OCI-M2 (cell line): ENCODE data around the gene OR5L2.
"Not testable (repeated sequence)": the region's sequence is repeated elsewhere in the genome, so short reads cannot be mapped to it uniquely, and the experiment has no call there.

Experiments used
- DNase-seq: peaks from one replicate; lab custom pipeline; 2025; ENCODE audit not compliant: unreplicated experiment; lab: John Stamatoyannopoulos, UW

The OR5L2 gene

GRCh38 chr11:55826919-55827318 is at the start of gene OR5L2:
TSS of gene OR5L2 (plus strand) at chr11:55827219. CDS start at chr11:55827219, 0 bp downstream.
- no peak for DNase-seq

GRCh38 chr11:55791606-55792005 is 35.4 kb upstream of the OR5L2 start:
- no peak for DNase-seq

GRCh38 chr11:55793321-55793720 is 33.7 kb upstream of the OR5L2 start:
- no peak for DNase-seq

GRCh38 chr11:55795256-55795655 is 31.8 kb upstream of the OR5L2 start, which contains the start of gene OR5D14:
TSS of gene OR5D14 (plus strand) at chr11:55795556. CDS start at chr11:55795556, 0 bp downstream.
- no peak for DNase-seq

GRCh38 chr11:55806248-55806647 is 20.8 kb upstream of the OR5L2 start:
- no peak for DNase-seq

GRCh38 chr11:55811067-55811466 is 16.0 kb upstream of the OR5L2 start, which contains the start of gene OR5L1:
TSS of gene OR5L1 (plus strand) at chr11:55811367. CDS start at chr11:55811467, 100 bp downstream.
- no peak for DNase-seq

- no peak for DNase-seq
Observed at GRCh38 chr11:55819330-55819729, 7.7 kb upstream of the OR5L2 start, which contains the start of gene OR5D18. TSS of gene OR5D18 (plus strand) at chr11:55819630. CDS start at chr11:55819630, 0 bp downstream.

- DNase-seq: no peak
Observed at GRCh38 chr11:55838452-55838851, 11.4 kb downstream of the OR5L2 start, which contains the start of gene OR5D16. TSS of gene OR5D16 (plus strand) at chr11:55838752. CDS start at chr11:55838752, 0 bp downstream.

- DNase-seq: no peak
Observed at GRCh38 chr11:55847453-55847852, 20.4 kb downstream of the OR5L2 start.

GRCh38 chr11:55849037-55849436 is 22.0 kb downstream of the OR5L2 start:
- no peak for DNase-seq

GRCh38 chr11:55852141-55852540 is 25.1 kb downstream of the OR5L2 start:
- DNase-seq: no peak

GRCh38 chr11:55854704-55855103 is 27.7 kb downstream of the OR5L2 start:
- no peak for DNase-seq

- not testable (repeated sequence) for DNase-seq
Observed at GRCh38 chr11:55867354-55867753, 40.3 kb downstream of the OR5L2 start.

GRCh38 chr11:55872731-55873130 is 45.7 kb downstream of the OR5L2 start:
- DNase-seq: not testable (repeated sequence)

- DNase-seq: not testable (repeated sequence)
Observed at GRCh38 chr11:55873146-55873545, 46.1 kb downstream of the OR5L2 start.
